Lower lobe of right lung (tissue), 2 donors: ENCODE data around the gene CCDC57. TPM values are rescaled to one million over a fixed set of nuclear protein-coding genes. Genes with fewer than 3 reads are reported as not detected.

Experiments
- ATAC-seq, 2 donors: fragments of 200-7000 bp; cut with Tn5 transposase; one replicate each; pipeline ENCODE4 v1.9.1; 2020 to 2022; ENCODE audit warnings: mild to moderate bottlenecking in 2 of 2, moderate library complexity in 2 of 2
- DNase-seq: peaks from one replicate; pipeline ENCODE4 v3.0.0-alpha.2; 2020
- H3K27ac ChIP-seq: fragments of 200-600 bp; one replicate; pipeline ENCODE4 v1.8.0; 2022
- H3K27me3 ChIP-seq: fragments of 200-600 bp; one replicate; pipeline ENCODE4 v1.8.0; 2022; ENCODE audit warnings: low read depth
- H3K36me3 ChIP-seq: fragments of 200-600 bp; one replicate; pipeline ENCODE4 v1.8.0; 2022; ENCODE audit warnings: mild to moderate bottlenecking
- H3K4me1 ChIP-seq: fragments of 200-600 bp; one replicate; pipeline ENCODE4 v1.8.0; 2022
- H3K4me3 ChIP-seq: fragments of 200-600 bp; one replicate; pipeline ENCODE4 v1.8.0; 2022; ENCODE audit warnings: mild to moderate bottlenecking
- H3K9me3 ChIP-seq: fragments of 200-600 bp; one replicate; pipeline ENCODE4 v1.8.0; 2022
- CTCF ChIP-seq: fragments of 200-600 bp; IDR thresholded peaks from one replicate; pipeline ENCODE4 v1.8.0; 2022; ENCODE audit warnings: antibody characterized with exemption, mild to moderate bottlenecking
- intact Hi-C: fragments of 100-400 bp; cut with DNase I; formaldehyde crosslinking; loops from one replicate; pipeline ENCODE4 v1.11.0; 2022
- total RNA-seq: library from RNA; stranded (reverse); fragmentation: NEBNext Ultra II Directional; extraction: Animal tissue kit (Norgen Biotek cat#: 25700); gene quantifications from one replicate; pipeline ENCODE4 v1.2.1, GENCODE V29; 2021
- donor health status: DM: no; HTN: yes; CAD: no; lungs with severe emphysema.

Gene CCDC57
- total RNA-seq, 1 donor from 2014 or later, result 63.4 TPM

- no peak for TF ChIP-seq CTCF
- peaks cover 48% of the 10 kb centered on the region for H3K4me1 ChIP-seq
- intact Hi-C loops, result no loop called here
- H3K27me3 ChIP-seq, result no peaks in the 10 kb centered on the region
- H3K4me3 ChIP-seq, result peak overlapping the region; percentile 78
- ATAC-seq (no peak), DNase-seq (no peak)
- H3K9me3 ChIP-seq, result no peaks in the 10 kb centered on the region
- H3K36me3 ChIP-seq, result no peaks in the 10 kb centered on the region
- H3K27ac ChIP-seq, result peak overlapping the region; percentile 96
Observed at GRCh38 chr17:82229698-82230608, 17.3 kb upstream of the CCDC57 start.

- peaks cover 48% of the 10 kb centered on the region for H3K4me1 ChIP-seq
- DNase-seq, result peak; percentile 87
- peak; percentile 54 to 56 for ATAC-seq
Observed at GRCh38 chr17:82228842-82229697, 16.4 kb upstream of the CCDC57 start, which contains the start of gene SLC16A3. TSS of gene SLC16A3 (plus strand) at chr17:82229042. CDS start at chr17:82236009, 6,967 bp downstream.

GRCh38 chr17:82228278-82228841 is 15.7 kb upstream of the CCDC57 start:
- no peak for TF ChIP-seq CTCF
- ATAC-seq, result peak; percentile 32 to 33
- Histone ChIP-seq H3K4me1 (peaks cover 45% of the 10 kb centered on the region), H3K27me3 (no peaks in the 10 kb centered on the region), H3K4me3 (peak overlapping the region; percentile 78), H3K9me3 (no peaks in the 10 kb centered on the region), H3K27ac (peak overlapping the region; percentile 96), H3K36me3 (no peaks in the 10 kb centered on the region)
- DNase-seq, result peak; percentile 88
- intact Hi-C loops, result no loop called here

More at GRCh38 chr17:82228842-82229697, 16.4 kb upstream of the CCDC57 start, which contains the start of gene SLC16A3:
- peak within 1 kb of the TSS; percentile 78 for H3K4me3 ChIP-seq
- H3K36me3 ChIP-seq, result no peaks in the 10 kb centered on the region
- H3K9me3 ChIP-seq, result no peaks in the 10 kb centered on the region
- H3K27me3 ChIP-seq, result no peaks in the 10 kb centered on the region
- intact Hi-C loops, result no loop called here
- TF ChIP-seq CTCF, result no peak
- peak within 1 kb of the TSS; percentile 96 for H3K27ac ChIP-seq

- intact Hi-C loops, result no loop called here
- Histone ChIP-seq H3K4me1 (peaks cover 39% of the 10 kb centered on the region), H3K27me3 (no peaks in the 10 kb centered on the region), H3K27ac (peak overlapping the region; percentile 96), H3K4me3 (peak overlapping the region; percentile 78), H3K36me3 (no peaks in the 10 kb centered on the region), H3K9me3 (no peaks in the 10 kb centered on the region)
- DNase-seq (no peak), ATAC-seq (no peak)
- no peak for TF ChIP-seq CTCF
Observed at GRCh38 chr17:82227629-82228277, 15.1 kb upstream of the CCDC57 start.
